Ascending aorta (tissue), 2 donors: Measurements from ENCODE around the gene PCBP1. TPM values are rescaled to one million over a fixed set of nuclear protein-coding genes. Genes with fewer than 3 reads are reported as not detected.

ENCODE experiments used
- DNase-seq, 2 donors: peaks; one replicate each; pipeline ENCODE4 v3.0.0-alpha.2; 2019; ENCODE audit warnings: low spot score in 2 of 2
- H3K27ac ChIP-seq, 2 donors: fragments of 200-600 bp; sonication (generic); one replicate each; pipeline ENCODE4 v1.5.1; 2016 to 2017; ENCODE audit warnings: mild to moderate bottlenecking in 1 of 2
- H3K27me3 ChIP-seq: fragments of 200-600 bp; sonication (generic); one replicate; pipeline ENCODE4 v1.5.1; 2017
- H3K36me3 ChIP-seq, 2 donors: fragments of 200-600 bp; sonication (generic); one replicate each; pipeline ENCODE4 v1.5.1; 2016
- H3K4me1 ChIP-seq, 2 donors: fragments of 200-600 bp; sonication (generic); one replicate each; pipeline ENCODE4 v1.5.1; 2016 to 2017; ENCODE audit warnings: mild to moderate bottlenecking in 1 of 2
- H3K4me3 ChIP-seq, 2 donors: fragments of 200-600 bp; sonication (generic); one replicate each; pipeline ENCODE4 v1.5.1; 2016 to 2017; ENCODE audit warnings: mild to moderate bottlenecking in 1 of 2
- H3K9me3 ChIP-seq, 2 donors: fragments of 200-600 bp; sonication (generic); one replicate each; pipeline ENCODE4 v1.5.1; 2016
- CTCF ChIP-seq, 3 experiments: fragments of 200-600 bp in 2 of 3; fragments of 450-650 bp in 1 of 3; sonication (generic) in 2 of 3; IDR thresholded peaks; one replicate each; pipeline ENCODE4 v1.5.1; 2016 to 2019; ENCODE audit warnings: antibody characterized with exemption in 3 of 3, mild to moderate bottlenecking in 1 of 3, moderate library complexity in 1 of 3
- intact Hi-C: fragments of 100-400 bp; cut with DNase I; formaldehyde crosslinking; loops from one replicate; pipeline ENCODE4 v1.15.1; 2023
- total RNA-seq: library from RNA; depleted of rRNA; stranded (reverse); fragments of >200 nt; gene quantifications from one replicate; pipeline ENCODE4 v1.1.0, GENCODE V29; 2016

PCBP1 gene
- total RNA-seq, 1 donor from 2014 or later = 227 TPM

GRCh38 chr2:70087702-70088597 is 673 bp downstream of the PCBP1 start:
- Histone ChIP-seq H3K36me3 (peaks cover 0 to 11% of the 10 kb centered on the region in 2 donors), H3K27me3 (no peaks in the 10 kb centered on the region), H3K27ac (peak overlapping the region; percentile 98 to 99), H3K4me1 (peaks cover 5 to 29% of the 10 kb centered on the region in 2 donors), H3K4me3 (peak overlapping the region; percentile 78 to 91), H3K9me3 (no peaks in the 10 kb centered on the region)
- intact Hi-C loops = loop anchor here (1.0 to 5.0 kb wide), 7 partner anchors 17 to 204 kb away; partner anchors contain the start of genes C2orf42, SNRPG and TIA1
- peak in 1 of 3 experiments; percentile 17 for TF ChIP-seq CTCF (IDR thresholded peaks at IDR 0.05)
- DNase-seq = peak in 1 of 2 donors; percentile 77

- Histone ChIP-seq H3K27me3 (no peaks in the 10 kb centered on the region), H3K9me3 (no peaks in the 10 kb centered on the region), H3K36me3 (peaks cover 0 to 4% of the 10 kb centered on the region in 2 donors), H3K27ac (peak overlapping the region; percentile 98 to 99), H3K4me3 (peak overlapping the region; percentile 78 to 91), H3K4me1 (peaks cover 5 to 27% of the 10 kb centered on the region in 2 donors)
- intact Hi-C loops = loop anchor here (5.0 kb wide), 3 partner anchors 56 to 204 kb away; partner anchors contain the start of genes SNRPG and TIA1
- DNase-seq = no peak
- no peak for TF ChIP-seq CTCF (IDR thresholded peaks at IDR 0.05)
Measured at GRCh38 chr2:70088598-70089219, 1.4 kb downstream of the PCBP1 start.

GRCh38 chr2:70089220-70089982 is 2.1 kb downstream of the PCBP1 start:
- Histone ChIP-seq H3K36me3 (peaks cover 0 to 4% of the 10 kb centered on the region in 2 donors), H3K27me3 (no peaks in the 10 kb centered on the region), H3K27ac (peak overlapping the region; percentile 98 to 99), H3K4me1 (peaks cover 0 to 22% of the 10 kb centered on the region in 2 donors), H3K4me3 (peak overlapping the region; percentile 78 to 91), H3K9me3 (no peaks in the 10 kb centered on the region)
- intact Hi-C loops = loop anchor here (5.0 kb wide), 3 partner anchors 57 to 203 kb away; partner anchors contain the start of genes SNRPG and TIA1
- DNase-seq = no peak
- TF ChIP-seq CTCF (IDR thresholded peaks at IDR 0.05) = no peak

- H3K9me3 ChIP-seq = no peaks in the 10 kb centered on the region
- TF ChIP-seq CTCF (IDR thresholded peaks at IDR 0.05) = no peak
- H3K4me1 ChIP-seq = peaks cover 3 to 23% of the 10 kb centered on the region in 2 donors
- peaks cover 0 to 4% of the 10 kb centered on the region in 2 donors for H3K36me3 ChIP-seq
- intact Hi-C loops = loop anchor here (5.0 kb wide), 3 partner anchors 58 to 202 kb away; partner anchors contain the start of genes SNRPG and TIA1
- peak overlapping the region; percentile 78 to 91 for H3K4me3 ChIP-seq
- H3K27ac ChIP-seq = peak overlapping the region; percentile 98 to 99
- no peaks in the 10 kb centered on the region for H3K27me3 ChIP-seq
- DNase-seq = no peak
Measured at GRCh38 chr2:70089983-70090525, 2.8 kb downstream of the PCBP1 start.
